ENCODE results near the gene DPAGT1.

DPAGT1 gene

DNA sequence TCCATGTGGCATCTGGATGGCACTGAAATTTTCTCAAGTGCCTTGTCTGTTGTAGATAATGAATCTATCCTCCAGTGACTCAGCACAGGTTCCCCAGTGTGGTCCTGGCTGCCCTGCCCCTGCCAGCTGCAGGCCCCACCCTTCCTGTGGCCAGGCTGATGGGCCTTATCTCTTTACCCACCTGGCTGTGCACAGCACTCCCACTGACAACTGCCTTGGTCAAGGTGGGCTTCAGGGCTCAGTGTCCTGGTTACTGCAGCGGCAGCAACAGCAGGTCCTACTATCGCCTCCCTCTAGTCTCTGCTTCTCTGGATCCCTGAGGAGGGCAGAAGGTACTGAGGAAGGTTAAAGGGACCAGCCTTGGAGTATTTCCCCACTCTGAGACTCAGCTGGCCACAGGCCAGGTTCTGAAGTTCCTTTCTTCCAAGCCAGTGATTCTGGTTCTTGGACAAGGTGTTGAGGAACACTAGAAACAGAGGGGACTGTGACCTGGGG lies 13.9 kb downstream of the DPAGT1 start:
- TF ChIP-seq, protein P1, sequence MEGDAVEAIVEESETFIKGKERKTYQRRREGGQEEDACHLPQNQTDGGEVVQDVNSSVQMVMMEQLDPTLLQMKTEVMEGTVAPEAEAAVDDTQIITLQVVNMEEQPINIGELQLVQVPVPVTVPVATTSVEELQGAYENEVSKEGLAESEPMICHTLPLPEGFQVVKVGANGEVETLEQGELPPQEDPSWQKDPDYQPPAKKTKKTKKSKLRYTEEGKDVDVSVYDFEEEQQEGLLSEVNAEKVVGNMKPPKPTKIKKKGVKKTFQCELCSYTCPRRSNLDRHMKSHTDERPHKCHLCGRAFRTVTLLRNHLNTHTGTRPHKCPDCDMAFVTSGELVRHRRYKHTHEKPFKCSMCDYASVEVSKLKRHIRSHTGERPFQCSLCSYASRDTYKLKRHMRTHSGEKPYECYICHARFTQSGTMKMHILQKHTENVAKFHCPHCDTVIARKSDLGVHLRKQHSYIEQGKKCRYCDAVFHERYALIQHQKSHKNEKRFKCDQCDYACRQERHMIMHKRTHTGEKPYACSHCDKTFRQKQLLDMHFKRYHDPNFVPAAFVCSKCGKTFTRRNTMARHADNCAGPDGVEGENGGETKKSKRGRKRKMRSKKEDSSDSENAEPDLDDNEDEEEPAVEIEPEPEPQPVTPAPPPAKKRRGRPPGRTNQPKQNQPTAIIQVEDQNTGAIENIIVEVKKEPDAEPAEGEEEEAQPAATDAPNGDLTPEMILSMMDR (IDR thresholded peaks at IDR 0.05; ENCODE audit: control insufficient read depth, extremely low read depth, insufficient read depth) = no peak
- DNase-seq (ENCODE audit: low read depth) = no peak
- H3K4me3 ChIP-seq (ENCODE audit: low read depth, low read length) = no peak overlapping the region

DNA sequence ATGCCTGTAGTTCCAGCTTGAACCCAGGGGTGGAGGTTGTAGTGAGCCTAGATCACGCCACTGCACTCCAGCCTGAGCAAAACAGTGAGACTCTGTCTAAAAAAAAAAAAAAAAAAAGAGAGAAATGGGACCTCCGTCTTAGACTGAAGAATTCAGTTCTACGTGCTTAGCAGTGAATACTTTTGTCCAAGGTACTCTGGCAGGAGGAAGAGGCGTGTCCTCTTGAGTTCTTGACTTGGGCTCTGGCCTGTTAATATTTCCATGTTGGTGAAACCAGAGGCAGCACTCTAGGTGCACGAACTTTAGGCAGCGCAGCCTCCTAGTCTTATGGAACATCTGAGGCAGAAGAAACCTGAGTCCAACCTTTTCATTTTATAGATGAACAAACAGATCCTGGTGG lies 14.5 kb downstream of the DPAGT1 start:
- DNase-seq (ENCODE audit: low read depth) = no peak
- TF ChIP-seq, protein P1 (IDR thresholded peaks at IDR 0.05; ENCODE audit: control insufficient read depth, extremely low read depth, insufficient read depth) = no peak
- H3K4me3 ChIP-seq (ENCODE audit: low read depth, low read length) = no peak overlapping the region

DNA sequence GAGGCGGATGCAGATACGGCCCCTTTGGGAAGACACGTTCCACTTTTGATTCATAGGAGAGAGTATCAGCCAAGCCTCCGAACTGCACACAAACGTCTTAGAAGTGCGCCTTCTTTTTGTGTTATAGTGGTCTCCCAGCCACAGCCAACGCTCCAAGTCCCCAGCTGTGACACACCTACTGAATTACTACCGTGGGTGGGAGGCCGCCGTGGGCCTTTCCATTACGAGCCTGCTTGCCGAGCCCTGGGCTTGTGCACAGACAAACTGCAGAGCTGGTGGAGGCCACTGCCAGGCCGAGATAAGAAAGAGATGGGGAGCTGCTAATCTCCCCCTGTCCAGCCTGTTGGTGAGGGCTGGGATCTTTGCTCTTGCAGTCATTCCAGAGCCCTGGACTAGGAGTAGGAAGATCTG lies 16.2 kb downstream of the DPAGT1 start:
- DNase-seq (ENCODE audit: low read depth) = no peak
- TF ChIP-seq, protein P1 (IDR thresholded peaks at IDR 0.05; ENCODE audit: control insufficient read depth, extremely low read depth, insufficient read depth) = no peak
- H3K4me3 ChIP-seq (ENCODE audit: low read depth, low read length) = peak overlapping the region; percentile 89

DNA sequence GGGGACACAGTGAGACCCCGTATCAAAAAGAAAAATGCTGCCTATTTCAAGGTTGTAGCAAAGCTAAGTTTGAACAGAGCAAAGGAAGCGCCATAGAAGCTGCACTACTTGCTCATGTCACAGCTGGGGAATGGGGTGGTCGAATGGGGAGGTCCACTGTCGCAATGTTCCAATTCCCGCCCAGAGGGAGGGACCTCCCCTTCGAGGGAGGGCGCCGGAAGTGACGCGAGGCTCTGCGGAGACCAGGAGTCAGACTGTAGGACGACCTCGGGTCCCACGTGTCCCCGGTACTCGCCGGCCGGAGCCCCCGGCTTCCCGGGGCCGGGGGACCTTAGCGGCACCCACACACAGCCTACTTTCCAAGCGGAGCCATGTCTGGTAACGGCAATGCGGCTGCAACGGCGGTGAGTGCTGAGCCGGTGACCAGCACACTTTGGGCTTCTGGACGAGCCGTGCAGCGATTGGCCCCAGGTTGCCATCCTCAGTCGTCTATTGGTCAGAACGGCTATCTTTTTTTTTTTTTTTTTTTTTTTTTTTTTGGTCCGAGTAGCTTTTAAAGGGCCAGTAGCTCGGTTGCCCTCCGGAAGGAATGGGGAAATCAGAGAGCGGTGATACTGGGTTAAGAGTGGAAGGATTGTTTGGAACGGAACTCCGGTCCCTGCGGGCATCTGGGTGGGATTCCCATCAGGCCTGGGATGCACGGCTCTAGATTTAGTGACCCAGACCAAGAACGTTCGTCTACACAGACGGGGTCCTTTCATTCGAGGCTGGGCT lies 16.8 kb downstream of the DPAGT1 start, which contains the start of gene HMBS:
HMBS (plus strand) TSS at position 219 of the 774 bp plus-strand sequence; CDS start at position 372, 153 bp downstream.
- peak within 1 kb of the TSS; percentile 89 for H3K4me3 ChIP-seq (ENCODE audit: low read depth, low read length)
- TF ChIP-seq, protein P1 (IDR thresholded peaks at IDR 0.05; ENCODE audit: control insufficient read depth, extremely low read depth, insufficient read depth) = no peak
- peak; percentile 78 for DNase-seq (ENCODE audit: low read depth)

DNA sequence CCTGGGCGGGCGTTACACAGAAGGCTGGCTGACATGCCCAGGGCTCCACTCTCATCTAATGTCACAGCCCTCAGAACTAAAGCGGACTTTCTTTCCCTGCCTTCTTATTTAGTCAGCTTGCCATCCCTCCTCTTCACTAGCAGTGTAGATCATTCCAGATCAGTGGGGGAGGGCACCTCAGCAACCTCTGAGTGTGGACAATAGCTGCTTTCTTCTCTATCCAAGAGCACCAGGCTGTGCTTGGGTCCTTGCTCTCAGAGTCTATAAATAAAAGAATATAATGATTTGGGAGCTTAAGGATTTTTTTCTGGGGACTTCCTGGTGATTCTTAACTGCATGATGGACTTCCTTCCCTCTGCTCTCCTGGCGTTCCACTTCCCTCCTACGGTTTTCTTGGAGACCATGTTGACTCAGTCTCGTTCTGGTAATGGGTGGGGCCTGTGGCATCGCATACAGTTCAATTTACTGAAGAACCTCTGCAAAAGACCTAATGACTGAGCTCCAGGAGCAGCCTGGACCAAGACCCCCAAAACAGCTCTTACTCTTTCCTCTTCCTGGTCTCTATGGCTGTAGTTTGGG lies 19.9 kb downstream of the DPAGT1 start:
- no peak for DNase-seq (ENCODE audit: low read depth)
- TF ChIP-seq, protein P1 (IDR thresholded peaks at IDR 0.05; ENCODE audit: control insufficient read depth, extremely low read depth, insufficient read depth) = no peak
- H3K4me3 ChIP-seq (ENCODE audit: low read depth, low read length) = no peak overlapping the region

DNA sequence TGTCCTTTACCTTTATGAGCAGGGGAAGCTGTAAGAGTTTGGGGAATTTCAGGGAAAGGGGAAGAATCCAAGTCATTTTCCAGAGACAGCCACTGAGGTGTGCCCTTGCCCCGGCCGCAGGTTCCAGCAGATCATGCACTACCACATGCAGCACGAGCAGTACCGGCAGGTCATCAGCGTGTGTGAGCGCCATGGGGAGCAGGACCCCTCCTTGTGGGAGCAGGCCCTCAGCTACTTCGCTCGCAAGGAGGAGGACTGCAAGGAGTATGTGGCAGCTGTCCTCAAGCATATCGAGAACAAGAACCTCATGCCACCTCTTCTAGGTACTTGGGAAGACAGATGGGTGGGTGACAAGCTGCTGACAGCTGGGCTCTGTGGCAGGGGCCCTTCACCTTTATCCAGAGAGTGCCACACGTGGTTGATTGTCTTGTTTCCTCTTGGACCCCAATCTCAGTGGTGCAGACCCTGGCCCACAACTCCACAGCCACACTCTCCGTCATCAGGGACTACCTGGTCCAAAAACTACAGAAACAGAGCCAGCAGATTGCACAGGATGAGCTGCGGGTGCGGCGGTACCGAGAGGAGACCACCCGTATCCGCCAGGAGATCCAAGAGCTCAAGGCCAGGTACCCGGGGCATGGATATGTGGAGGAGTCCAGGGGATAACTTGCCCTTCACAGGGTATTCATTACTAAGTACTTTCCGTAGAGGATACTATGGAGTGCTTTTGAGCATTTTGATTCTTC lies 22.8 kb downstream of the DPAGT1 start:
- H3K4me3 ChIP-seq (ENCODE audit: low read depth, low read length) = no peak overlapping the region
- TF ChIP-seq, protein P1 (IDR thresholded peaks at IDR 0.05; ENCODE audit: control insufficient read depth, extremely low read depth, insufficient read depth) = no peak
- no peak for DNase-seq (ENCODE audit: low read depth)
